LoVo (cell line): ENCODE data around the gene PCDHA1.
A peak's percentile ranks its signal among the peaks of the same experiment; 100 is the strongest.
"Not testable (repeated sequence)": the region's sequence is repeated elsewhere in the genome, so short reads cannot be mapped to it uniquely, and the experiment has no call there.

Source experiments
- DNase-seq: peaks from one replicate; pipeline ENCODE4 v3.0.0-alpha.2; 2016; ENCODE audit warnings: low spot score

Gene PCDHA1

DNA sequence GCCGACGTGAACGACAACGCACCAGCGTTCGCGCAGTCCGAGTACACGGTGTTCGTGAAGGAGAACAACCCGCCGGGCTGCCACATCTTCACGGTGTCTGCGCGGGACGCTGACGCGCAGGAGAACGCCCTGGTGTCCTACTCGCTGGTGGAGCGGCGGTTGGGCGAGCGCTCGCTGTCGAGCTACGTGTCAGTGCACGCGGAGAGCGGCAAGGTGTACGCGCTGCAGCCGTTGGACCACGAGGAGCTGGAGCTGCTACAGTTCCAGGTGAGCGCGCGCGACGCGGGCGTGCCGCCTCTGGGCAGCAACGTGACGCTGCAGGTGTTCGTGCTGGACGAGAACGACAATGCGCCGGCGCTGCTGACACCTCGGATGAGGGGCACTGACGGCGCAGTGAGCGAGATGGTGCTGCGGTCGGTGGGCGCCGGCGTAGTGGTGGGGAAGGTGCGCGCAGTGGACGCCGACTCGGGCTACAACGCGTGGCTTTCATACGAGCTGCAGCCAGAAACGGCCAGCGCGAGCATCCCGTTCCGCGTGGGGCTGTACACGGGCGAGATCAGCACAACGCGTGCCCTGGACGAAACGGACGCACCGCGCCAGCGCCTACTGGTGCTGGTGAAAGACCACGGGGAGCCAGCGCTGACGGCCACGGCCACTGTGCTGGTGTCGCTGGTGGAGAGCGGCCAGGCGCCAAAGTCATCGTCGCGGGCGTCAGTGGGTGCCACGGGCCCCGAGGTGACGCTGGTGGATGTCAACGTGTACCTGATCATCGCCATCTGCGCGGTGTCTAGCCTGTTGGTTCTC, 64.1 kb downstream of the PCDHA1 start:
- DNase-seq: not testable (repeated sequence)

DNA sequence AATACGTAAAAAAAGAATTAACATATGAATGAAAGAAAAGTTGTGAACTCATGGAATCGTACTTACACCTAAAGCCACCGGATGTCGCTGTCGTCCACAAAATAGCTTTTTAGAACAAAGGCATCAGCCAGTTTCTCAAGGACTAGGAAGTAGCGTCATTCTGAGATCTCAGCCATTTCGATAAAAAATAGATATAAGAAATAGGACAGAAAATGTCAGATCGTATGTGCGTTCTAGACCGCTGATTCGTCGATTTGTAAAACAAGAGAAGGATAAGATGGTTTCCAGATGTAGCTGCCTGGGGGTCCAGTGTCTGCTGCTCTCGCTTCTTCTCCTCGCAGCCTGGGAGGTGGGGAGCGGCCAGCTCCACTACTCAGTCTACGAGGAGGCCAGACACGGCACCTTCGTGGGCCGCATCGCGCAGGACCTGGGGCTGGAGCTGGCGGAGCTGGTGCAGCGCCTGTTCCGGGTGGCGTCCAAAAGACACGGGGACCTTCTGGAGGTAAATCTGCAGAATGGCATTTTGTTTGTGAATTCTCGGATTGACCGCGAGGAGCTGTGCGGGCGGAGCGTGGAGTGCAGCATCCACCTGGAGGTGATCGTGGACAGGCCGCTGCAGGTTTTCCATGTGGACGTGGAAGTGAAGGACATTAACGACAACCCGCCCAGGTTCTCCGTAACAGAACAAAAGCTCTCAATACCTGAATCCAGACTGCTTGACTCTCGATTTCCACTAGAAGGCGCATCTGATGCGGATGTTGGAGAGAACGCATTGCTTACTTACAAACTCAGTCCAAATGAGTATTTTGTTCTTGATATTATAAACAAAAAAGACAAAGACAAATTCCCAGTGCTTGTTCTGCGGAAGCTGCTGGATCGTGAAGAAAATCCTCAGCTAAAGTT, 70.1 kb downstream of the PCDHA1 start, which contains the start of gene PCDHA10:
Gene PCDHA10, plus strand, starts transcription at position 126 of the 903 bp plus-strand sequence. Its CDS starts 152 bp downstream, at position 278.
- DNase-seq: no peak

DNA sequence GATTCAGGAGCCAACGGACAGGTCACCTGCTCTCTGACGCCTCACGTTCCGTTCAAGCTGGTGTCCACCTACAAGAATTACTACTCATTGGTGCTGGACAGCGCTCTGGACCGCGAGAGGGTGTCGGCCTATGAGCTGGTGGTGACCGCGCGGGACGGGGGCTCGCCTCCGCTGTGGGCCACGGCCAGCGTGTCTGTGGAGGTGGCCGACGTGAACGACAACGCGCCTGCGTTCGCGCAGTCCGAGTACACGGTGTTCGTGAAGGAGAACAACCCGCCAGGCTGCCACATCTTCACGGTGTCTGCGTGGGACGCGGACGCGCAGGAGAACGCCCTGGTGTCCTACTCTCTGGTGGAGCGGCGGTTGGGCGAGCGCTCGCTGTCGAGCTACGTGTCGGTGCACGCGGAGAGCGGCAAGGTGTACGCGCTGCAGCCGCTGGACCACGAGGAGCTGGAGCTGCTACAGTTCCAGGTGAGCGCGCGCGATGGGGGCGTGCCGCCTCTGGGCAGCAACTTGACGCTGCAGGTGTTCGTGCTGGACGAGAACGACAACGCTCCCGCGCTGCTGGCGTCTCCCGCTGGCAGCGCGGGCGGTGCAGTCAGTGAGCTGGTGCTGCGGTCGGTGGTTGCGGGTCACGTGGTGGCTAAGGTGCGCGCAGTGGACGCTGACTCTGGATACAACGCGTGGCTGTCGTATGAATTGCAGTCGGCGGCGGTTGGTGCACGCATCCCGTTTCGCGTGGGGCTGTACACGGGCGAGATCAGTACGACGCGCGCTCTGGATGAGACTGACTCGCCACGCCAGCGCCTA, 71.4 kb downstream of the PCDHA1 start:
- DNase-seq: no peak

DNA sequence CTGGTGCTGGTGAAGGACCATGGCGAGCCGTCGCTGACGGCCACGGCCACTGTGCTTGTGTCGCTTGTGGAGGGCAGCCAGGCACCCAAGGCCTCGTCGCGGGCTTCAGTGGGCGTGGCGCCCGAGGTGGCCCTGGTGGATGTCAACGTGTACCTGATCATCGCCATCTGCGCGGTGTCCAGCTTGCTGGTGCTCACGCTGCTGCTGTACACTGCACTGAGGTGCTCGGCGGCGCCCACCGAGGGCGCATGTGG, 72.0 kb downstream of the PCDHA1 start:
- no peak for DNase-seq

DNA sequence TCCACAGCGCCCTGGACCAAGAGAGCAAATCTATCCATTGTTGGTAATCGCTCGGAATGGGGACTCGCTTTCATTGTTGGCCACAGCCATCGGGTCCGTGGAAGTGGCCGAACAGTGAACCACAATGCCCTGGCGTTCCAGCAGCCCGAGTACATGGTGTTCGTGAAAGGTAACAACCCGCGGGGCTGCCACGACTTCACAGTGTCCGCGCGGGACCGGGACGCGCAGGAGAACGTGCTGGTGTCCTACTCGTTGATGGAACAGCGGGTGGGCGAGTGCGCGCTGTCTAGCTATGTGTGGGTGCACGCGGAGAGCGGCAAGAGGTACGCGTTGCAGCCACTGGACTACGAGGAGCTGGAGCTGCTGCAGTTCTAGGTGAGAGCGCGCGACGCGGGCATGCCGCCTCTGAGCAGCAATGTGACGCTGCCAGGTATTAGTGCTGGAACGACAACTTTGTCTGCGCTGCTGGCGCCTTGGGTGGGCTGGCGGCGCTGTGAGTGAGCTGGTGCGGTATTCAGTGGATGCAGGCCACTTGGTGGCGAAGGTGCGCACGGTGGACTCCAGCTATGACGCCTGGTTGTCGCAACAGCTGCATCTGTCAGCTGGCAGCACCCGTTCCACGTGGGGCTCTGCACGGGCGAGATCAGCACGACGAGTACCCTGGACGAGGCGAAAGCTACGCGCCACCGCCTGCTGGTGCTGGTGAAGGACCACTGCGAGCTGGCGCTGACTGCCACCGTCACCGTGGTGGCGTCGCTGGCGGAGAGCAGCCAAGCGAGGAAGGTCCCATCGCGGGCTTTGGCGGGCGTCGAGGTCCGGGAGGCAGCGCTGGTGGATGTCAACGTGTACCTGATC, 76.7 kb downstream of the PCDHA1 start:
- DNase-seq: no peak

DNA sequence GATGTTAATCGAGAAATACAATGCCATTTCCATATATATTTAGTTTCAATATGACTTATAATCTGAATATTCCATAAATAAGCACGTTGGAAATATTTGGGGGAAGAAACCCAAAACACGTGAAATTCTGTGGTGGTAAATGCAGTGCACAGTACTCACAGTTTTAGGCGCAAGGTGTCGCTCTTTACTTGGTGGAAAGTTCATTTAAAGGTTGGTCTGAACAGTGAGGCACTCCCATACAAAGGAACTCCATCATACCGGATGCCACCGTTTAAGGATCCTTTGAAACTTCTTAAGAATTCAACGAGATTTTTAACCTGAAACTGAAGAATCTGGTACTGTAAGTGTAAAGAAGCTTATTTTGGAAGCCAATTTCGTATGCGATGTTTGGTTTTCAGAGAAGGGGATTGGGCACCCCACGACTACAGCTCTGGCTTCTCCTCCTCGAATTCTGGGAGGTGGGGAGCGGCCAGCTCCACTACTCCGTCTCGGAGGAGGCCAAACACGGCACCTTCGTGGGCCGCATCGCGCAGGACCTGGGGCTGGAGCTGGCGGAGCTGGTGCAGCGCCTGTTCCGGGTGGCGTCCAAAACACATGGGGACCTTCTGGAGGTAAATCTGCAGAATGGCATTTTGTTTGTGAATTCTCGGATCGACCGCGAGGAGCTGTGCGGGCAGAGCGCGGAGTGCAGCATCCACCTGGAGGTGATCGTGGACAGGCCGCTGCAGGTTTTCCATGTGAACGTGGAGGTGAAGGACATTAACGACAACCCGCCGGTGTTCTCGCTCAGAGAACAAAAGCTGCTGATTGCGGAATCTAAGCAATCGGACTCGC, 83.0 kb downstream of the PCDHA1 start, which contains the start of gene PCDHA11:
Gene PCDHA11, plus strand, starts transcription at position 237 of the 834 bp plus-strand sequence. Its CDS starts 147 bp downstream, at position 384.
- DNase-seq: peak; percentile 27

DNA sequence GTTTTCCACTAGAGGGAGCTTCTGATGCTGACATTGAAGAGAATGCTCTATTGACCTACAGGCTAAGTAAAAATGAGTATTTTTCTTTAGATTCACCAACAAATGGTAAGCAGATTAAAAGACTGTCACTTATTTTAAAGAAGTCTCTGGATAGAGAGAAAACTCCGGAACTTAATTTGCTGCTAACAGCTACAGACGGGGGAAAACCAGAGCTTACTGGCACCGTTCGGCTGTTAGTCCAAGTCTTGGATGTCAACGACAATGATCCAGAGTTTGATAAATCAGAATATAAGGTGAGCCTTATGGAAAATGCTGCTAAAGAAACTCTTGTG, 83.6 kb downstream of the PCDHA1 start:
- no peak for DNase-seq

DNA sequence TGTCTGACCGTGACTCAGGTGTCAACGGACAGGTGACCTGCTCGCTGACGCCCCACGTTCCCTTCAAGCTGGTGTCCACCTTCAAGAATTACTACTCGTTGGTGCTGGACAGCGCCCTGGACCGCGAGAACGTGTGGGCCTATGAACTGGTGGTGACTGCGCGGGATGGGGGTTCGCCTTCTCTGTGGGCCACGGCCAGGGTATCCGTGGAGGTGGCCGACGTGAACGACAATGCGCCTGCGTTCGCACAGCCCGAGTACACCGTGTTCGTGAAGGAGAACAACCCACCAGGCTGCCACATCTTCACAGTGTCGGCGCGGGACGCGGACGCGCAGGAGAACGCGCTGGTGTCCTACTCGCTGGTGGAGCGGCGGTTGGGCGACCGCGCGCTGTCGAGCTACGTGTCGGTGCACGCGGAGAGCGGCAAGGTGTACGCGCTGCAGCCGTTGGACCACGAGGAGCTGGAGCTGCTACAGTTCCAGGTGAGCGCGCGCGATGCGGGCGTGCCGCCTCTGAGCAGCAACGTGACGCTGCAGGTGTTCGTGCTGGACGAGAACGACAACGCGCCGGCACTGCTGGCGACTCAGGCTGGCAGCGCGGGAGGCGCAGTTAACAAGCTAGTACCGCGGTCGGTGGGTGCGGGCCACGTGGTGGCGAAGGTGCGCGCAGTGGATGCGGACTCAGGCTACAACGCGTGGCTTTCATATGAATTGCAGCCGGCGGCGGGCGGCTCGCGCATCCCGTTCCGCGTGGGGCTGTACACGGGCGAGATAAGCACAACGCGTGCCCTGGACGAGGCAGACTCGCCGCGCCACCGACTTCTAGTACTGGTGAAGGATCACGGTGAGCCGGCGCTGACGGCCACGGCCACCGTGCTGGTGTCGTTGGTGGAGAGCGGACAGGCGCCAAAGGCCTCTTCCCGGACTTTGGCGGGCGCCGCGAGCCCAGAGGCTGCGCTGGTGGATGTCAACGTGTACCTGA, 84.6 kb downstream of the PCDHA1 start:
- DNase-seq: no peak

DNA sequence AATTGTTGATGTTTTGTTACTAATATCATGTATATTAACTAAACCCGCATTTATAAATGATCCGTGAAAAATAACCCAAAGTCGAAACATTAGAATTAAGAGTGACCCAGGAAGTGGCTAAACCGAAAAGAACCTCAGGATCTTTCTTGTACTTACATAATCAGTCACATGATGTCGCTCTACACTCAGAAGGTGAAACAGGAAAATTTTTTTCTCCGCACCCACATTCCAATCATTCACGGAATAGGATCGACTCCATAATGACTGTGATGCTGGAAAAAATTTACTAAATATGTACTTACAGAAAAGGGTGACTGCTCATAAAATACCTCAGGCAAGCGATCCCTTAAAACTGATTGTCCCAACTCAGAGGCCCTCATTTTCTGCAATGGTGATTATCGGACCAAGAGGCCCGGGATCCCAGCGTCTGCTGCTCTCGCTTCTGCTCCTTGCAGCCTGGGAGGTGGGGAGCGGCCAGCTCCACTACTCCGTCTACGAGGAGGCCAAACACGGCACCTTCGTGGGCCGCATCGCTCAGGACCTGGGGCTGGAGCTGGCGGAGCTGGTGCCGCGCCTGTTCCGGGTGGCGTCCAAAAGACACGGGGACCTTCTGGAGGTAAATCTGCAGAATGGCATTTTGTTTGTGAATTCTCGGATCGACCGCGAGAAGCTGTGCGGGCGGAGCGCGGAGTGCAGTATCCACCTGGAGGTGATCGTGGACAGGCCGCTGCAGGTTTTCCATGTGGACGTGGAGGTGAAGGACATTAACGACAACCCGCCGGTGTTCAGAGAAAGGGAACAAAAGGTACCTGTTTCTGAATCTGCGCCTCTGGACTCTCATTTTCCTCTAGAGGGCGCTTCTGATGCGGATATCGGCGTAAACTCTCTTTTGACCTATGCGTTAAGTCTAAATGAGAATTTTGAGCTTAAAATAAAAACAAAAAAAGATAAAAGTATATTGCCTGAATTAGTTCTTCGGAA, 89.4 kb downstream of the PCDHA1 start, which contains the start of gene PCDHA12:
Gene PCDHA12, plus strand, starts transcription at position 224 of the 981 bp plus-strand sequence. Its CDS starts 165 bp downstream, at position 389.
- no peak for DNase-seq

DNA sequence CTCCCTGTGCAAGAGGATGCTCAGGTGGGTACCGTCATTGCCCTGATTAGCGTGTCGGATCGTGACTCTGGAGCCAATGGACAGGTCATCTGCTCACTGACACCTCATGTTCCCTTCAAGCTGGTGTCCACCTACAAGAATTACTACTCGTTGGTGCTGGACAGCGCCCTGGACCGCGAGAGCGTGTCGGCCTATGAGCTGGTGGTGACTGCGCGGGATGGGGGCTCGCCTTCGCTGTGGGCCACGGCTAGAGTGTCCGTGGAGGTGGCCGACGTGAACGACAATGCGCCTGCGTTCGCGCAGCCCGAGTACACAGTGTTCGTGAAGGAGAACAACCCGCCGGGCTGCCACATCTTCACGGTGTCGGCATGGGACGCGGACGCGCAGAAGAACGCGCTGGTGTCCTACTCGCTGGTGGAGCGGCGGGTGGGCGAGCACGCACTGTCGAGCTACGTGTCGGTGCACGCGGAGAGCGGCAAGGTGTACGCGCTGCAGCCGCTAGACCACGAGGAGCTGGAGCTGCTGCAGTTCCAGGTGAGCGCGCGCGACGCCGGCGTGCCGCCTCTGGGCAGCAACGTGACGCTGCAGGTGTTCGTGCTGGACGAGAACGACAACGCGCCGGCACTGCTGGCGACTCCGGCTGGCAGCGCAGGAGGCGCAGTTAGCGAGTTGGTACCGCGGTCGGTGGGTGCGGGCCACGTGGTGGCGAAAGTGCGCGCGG, 90.8 kb downstream of the PCDHA1 start:
- not testable (repeated sequence) for DNase-seq

DNA sequence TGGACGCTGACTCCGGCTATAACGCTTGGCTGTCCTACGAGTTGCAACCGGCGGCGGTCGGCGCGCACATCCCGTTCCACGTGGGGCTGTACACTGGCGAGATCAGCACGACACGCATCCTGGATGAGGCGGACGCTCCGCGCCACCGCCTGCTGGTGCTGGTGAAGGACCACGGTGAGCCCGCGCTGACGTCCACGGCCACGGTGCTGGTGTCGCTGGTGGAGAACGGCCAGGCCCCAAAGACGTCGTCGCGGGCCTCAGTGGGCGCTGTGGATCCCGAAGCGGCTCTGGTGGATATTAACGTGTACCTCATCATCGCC, 91.3 kb downstream of the PCDHA1 start:
- no peak for DNase-seq

DNA sequence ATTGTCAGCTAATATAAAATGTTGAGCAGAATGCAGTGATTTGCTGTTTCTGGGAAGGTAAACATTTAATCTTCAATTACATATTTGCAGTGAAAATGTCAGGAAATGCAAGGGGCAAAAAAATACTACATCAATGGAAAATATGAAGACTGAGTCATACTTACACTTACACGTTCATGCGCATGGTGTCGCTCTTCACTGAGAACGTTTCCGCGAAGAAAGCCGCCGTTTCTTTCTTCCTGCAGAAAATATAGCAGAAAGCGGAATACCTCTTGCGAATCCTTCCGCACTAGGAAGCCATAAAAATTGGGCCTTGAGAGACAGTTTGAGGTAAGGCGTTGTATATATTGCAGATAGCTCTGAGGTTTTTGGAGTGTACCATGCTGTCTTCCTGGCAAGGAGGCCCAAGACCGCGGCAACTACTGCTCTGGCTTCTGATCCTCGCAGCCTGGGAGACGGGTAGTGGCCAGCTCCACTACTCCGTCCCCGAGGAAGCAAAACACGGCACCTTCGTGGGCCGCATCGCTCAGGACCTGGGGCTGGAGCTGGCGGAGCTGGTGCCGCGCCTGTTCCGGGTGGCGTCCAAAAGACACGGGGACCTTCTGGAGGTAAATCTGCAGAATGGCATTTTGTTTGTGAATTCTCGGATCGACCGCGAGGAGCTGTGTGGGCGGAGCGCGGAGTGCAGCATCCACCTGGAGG, 96.1 kb downstream of the PCDHA1 start, which contains the start of gene PCDHA13:
Gene PCDHA13, plus strand, starts transcription at position 236 of the 702 bp plus-strand sequence. Its CDS starts 145 bp downstream, at position 381.
- no peak for DNase-seq

DNA sequence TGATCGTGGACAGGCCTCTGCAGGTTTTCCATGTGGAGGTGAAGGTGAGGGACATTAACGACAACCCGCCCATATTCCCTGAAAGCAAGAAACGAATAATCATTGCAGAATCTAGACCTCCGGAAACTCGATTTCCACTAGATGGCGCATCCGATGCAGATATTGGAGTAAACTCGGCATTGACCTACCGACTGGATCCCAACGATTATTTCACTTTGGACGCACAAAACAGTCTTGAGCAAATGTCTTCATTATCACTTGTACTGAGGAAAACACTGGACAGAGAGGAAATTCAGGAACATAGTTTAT, 96.6 kb downstream of the PCDHA1 start:
- DNase-seq: no peak

DNA sequence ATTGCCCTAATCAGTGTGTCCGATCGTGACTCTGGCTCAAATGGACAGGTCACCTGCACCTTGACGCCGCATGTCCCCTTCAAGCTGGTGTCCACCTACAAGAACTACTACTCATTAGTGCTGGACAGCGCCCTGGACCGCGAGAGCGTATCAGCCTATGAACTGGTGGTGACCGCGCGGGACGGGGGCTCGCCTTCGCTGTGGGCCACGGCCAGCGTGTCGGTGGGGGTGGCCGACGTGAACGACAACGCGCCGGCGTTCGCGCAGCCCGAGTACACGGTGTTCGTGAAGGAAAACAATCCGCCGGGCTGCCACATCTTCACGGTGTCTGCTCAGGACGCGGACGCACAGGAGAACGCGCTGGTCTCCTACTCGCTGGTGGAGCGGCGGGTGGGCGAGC, 97.4 kb downstream of the PCDHA1 start:
- DNase-seq: no peak

DNA sequence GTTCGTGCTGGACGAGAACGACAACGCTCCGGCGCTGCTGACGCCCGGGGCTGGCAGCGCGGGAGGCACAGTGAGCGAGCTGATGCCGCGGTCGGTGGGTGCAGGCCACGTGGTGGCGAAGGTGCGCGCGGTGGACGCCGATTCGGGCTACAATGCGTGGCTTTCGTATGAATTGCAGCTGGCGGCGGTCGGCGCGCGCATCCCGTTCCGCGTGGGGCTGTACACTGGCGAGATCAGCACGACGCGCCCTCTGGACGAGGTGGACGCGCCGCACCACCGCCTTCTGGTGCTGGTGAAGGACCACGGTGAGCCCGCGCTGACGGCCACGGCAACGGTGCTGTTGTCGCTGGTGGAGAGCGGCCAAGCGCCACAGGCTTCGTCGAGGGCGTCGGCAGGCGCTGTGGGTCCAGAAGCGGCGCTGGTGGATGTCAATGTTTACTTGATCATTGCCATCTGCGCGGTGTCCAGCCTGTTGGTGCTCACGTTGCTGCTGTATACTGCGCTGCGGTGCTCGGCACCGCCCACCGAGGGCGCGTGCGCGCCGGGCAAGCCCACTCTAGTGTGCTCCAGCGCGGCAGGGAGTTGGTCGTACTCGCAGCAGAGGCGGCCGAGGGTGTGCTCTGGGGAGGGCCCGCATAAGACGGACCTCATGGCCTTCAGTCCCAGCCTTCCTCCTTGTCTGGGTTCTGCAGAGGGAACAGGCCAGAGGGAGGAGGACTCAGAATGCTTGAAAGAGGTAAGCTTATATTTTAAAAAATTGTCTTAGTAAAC, 98.2 kb downstream of the PCDHA1 start:
- no peak for DNase-seq

DNA sequence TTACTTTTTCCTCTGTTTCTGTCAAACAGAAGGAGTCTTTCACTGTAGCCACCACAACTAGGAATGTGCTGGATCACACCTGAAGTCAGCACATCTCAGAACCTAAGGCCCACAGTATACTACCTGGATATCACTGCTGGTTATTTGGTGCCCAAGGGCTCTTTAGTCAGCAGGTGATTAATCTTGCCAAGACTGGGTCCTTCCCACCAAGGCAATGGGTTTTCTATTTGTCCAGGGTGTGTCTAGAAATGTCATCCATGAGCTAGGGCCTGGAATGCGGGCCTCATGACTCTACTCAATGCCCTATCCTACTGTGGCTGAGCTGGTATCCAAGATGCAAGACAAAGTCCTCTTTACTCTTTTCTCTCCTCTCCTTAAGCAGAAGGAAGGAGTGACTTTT, 130.4 kb downstream of the PCDHA1 start:
- DNase-seq: no peak
